ENCODE results near the gene RNF44. TPM values are rescaled to one million over a fixed set of nuclear protein-coding genes. Genes with fewer than 3 reads are reported as not detected.

The RNF44 gene
- total RNA-seq, 1 donor from 2014 or later = 28.2 TPM

DNA sequence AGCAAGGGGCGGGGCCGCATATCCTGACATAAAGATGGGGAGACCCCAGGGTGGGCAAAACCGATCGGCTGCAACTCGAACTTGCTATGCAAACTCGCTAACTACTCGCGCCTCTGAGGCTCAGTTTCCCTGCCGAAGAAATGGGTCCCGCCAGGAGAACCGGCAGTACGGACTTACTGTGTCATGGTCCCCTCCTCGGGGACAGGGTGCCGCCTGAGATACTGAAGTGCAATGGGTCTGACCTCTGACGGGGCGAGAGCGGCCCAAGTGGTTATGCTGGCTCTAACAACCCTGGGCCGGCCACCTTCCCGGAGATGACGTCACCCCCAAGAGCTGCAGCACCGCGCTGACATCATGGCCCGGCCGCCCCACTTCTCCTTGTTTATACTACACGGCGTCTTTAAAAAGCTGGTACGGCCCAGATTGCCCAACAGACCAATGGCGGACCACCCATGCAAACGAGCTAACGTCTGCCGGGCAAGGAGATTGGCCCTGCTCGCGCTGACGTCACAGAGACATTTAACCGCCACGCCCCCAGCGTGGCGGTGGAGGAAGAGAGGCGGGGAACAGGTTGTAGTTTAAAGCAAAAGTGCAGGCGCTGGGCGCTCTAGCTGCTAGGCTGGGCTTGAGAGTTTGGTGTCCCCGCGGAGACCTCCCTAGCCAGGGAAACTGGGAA, 490 bp upstream of the RNF44 start:
- peak overlapping the region; percentile 93 for H3K4me3 ChIP-seq
- no peaks in the 10 kb centered on the region for H3K36me3 ChIP-seq
- H3K4me1 ChIP-seq = peaks cover 76% of the 10 kb centered on the region
- peak; percentile 99 for DNase-seq
- peak overlapping the region; percentile 100 for H3K27ac ChIP-seq (replicated peaks)
- H3K27me3 ChIP-seq (ENCODE audit: low read depth) = no peaks in the 10 kb centered on the region
- intact Hi-C loops (cut with micrococcal nuclease) = no loop called here
- TF ChIP-seq, protein P1, sequence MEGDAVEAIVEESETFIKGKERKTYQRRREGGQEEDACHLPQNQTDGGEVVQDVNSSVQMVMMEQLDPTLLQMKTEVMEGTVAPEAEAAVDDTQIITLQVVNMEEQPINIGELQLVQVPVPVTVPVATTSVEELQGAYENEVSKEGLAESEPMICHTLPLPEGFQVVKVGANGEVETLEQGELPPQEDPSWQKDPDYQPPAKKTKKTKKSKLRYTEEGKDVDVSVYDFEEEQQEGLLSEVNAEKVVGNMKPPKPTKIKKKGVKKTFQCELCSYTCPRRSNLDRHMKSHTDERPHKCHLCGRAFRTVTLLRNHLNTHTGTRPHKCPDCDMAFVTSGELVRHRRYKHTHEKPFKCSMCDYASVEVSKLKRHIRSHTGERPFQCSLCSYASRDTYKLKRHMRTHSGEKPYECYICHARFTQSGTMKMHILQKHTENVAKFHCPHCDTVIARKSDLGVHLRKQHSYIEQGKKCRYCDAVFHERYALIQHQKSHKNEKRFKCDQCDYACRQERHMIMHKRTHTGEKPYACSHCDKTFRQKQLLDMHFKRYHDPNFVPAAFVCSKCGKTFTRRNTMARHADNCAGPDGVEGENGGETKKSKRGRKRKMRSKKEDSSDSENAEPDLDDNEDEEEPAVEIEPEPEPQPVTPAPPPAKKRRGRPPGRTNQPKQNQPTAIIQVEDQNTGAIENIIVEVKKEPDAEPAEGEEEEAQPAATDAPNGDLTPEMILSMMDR (IDR thresholded peaks at IDR 0.05; ENCODE audit: borderline replicate concordance) = no peak
- H3K9me3 ChIP-seq (replicated peaks) = no peaks in the 10 kb centered on the region

GRCh38 chr5:176536132-176536901, 885 bp downstream of the RNF44 start:
- Histone ChIP-seq H3K4me1 (peaks cover 76% of the 10 kb centered on the region), H3K27ac (replicated peaks) (peak overlapping the region; percentile 100), H3K4me3 (peak overlapping the region; percentile 93), H3K36me3 (peaks cover 9% of the 10 kb centered on the region), H3K9me3 (replicated peaks) (no peaks in the 10 kb centered on the region), H3K27me3 (ENCODE audit: low read depth) (no peaks in the 10 kb centered on the region)
- TF ChIP-seq, protein P1 (IDR thresholded peaks at IDR 0.05; ENCODE audit: borderline replicate concordance) = no peak
- peak; percentile 86 for DNase-seq
- intact Hi-C loops (cut with micrococcal nuclease) = no loop called here

DNA sequence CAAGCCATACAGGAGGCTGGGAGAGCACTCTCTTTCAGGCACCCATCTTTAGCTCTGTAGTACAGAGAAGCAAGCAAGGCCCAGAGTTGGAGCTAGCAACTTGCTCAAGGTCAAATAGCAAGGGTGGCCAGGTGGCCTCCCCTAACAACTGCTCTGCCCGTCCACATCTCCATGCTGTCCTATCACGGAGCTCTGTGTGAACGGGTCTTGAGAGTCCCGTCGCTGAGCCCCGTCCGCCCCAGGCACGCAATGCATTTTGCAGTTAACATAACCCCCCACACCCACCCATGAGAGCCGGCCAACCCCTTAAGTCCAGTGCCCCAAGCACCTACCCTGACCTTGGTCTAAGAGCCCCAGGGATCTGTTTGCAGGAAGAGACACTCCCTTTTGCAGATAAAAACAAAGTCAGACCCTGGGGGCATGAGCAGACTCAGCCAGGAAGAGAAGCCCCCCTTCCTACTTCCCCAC, 1.5 kb downstream of the RNF44 start:
- TF ChIP-seq, protein P1 (IDR thresholded peaks at IDR 0.05; ENCODE audit: borderline replicate concordance) = no peak
- Histone ChIP-seq H3K27ac (replicated peaks) (peak overlapping the region; percentile 100), H3K27me3 (ENCODE audit: low read depth) (no peaks in the 10 kb centered on the region), H3K4me3 (peak overlapping the region; percentile 93), H3K4me1 (peaks cover 77% of the 10 kb centered on the region), H3K9me3 (replicated peaks) (no peaks in the 10 kb centered on the region), H3K36me3 (peaks cover 15% of the 10 kb centered on the region)
- intact Hi-C loops (cut with micrococcal nuclease) = no loop called here
- no peak for DNase-seq

DNA sequence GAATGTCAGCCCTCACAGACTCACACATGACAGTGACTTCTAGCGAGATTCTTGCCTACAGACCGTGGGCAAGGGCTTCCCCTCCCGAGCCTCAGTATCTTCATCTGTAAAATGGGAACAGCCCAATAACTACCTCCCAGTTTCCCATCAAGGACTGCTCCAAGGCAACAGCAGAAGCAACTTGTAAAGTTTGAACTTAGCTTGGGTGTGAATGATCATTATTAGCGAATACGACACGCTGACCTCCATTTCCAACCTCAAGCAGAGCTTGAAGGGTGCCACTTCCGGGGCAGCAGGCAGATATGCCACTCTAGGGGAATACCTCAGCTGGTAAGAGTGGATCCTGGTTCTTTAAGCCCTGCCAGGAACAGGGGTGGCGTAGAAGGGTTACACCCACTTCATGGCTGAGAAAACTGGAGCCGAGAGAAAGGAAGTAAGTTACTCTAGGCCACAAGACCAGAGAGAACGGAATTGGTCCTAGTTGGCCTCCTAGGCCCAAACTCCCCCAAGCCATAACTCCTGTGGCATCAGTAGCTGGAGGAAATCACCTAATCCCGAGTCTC, 2.0 kb downstream of the RNF44 start:
- intact Hi-C loops (cut with micrococcal nuclease) = no loop called here
- no peak for DNase-seq
- Histone ChIP-seq H3K27ac (replicated peaks) (peak overlapping the region; percentile 100), H3K4me3 (peak overlapping the region; percentile 93), H3K9me3 (replicated peaks) (no peaks in the 10 kb centered on the region), H3K4me1 (peaks cover 82% of the 10 kb centered on the region), H3K36me3 (peaks cover 19% of the 10 kb centered on the region), H3K27me3 (ENCODE audit: low read depth) (no peaks in the 10 kb centered on the region)
- TF ChIP-seq, protein P1 (IDR thresholded peaks at IDR 0.05; ENCODE audit: borderline replicate concordance) = no peak

GRCh38 chr5:176534640-176535039, 2.6 kb downstream of the RNF44 start:
- Histone ChIP-seq H3K27ac (replicated peaks) (peak overlapping the region; percentile 100), H3K9me3 (replicated peaks) (no peaks in the 10 kb centered on the region), H3K36me3 (peaks cover 25% of the 10 kb centered on the region), H3K4me1 (peaks cover 83% of the 10 kb centered on the region), H3K4me3 (peak overlapping the region; percentile 93), H3K27me3 (ENCODE audit: low read depth) (no peaks in the 10 kb centered on the region)
- TF ChIP-seq, protein P1 (IDR thresholded peaks at IDR 0.05; ENCODE audit: borderline replicate concordance) = no peak
- intact Hi-C loops (cut with micrococcal nuclease) = no loop called here
- DNase-seq = no peak
